ENCODE measurements around the gene KDM4C.

The KDM4C gene

GRCh38 chr9:6999794-7000193 lies 242.0 kb downstream of the KDM4C start:
- Histone ChIP-seq H3K27ac (no peak overlapping the region), H3K9me3 (no peaks in the 10 kb centered on the region), H3K4me1 (ENCODE audit: control insufficient read depth in 1 of 2, insufficient read depth in 1 of 2, low read depth in 1 of 2, low read length in 1 of 2) (no peaks in the 10 kb centered on the region), H3K4me3 (ENCODE audit: low read depth in 1 of 2, low read length in 1 of 2) (no peak overlapping the region), H3K36me3 (peaks cover 23% of the 10 kb centered on the region), H3K27me3 (no peaks in the 10 kb centered on the region)
- TF ChIP-seq, protein P1, sequence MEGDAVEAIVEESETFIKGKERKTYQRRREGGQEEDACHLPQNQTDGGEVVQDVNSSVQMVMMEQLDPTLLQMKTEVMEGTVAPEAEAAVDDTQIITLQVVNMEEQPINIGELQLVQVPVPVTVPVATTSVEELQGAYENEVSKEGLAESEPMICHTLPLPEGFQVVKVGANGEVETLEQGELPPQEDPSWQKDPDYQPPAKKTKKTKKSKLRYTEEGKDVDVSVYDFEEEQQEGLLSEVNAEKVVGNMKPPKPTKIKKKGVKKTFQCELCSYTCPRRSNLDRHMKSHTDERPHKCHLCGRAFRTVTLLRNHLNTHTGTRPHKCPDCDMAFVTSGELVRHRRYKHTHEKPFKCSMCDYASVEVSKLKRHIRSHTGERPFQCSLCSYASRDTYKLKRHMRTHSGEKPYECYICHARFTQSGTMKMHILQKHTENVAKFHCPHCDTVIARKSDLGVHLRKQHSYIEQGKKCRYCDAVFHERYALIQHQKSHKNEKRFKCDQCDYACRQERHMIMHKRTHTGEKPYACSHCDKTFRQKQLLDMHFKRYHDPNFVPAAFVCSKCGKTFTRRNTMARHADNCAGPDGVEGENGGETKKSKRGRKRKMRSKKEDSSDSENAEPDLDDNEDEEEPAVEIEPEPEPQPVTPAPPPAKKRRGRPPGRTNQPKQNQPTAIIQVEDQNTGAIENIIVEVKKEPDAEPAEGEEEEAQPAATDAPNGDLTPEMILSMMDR (IDR thresholded peaks at IDR 0.05): no peak

- Histone ChIP-seq H3K4me3 (ENCODE audit: low read depth in 1 of 2, low read length in 1 of 2) (no peak overlapping the region), H3K27me3 (no peaks in the 10 kb centered on the region)
These were observed 243.8 kb downstream of the KDM4C start for GRCh38 chr9:7001571-7001970.

DNA sequence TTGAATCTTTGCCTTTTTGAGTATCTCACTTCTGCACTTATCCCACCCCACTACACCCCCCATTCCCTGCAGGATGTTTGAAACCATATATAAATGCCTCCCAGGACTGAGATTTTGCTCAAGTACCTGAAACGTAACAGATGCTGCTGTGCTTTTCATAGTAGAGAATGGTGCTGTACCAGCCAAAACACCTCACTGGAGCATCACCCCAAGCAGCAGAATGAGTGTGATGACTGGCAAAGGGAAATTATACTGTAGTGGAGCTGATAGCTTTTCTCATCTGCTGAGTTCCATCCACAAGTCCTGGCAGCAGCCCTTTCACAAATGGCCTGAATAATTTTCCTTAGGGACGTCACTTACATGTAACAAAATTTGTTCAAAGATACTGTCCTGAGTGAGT lies 246.1 kb downstream of the KDM4C start:
- Histone ChIP-seq H3K4me1 (ENCODE audit: control insufficient read depth in 1 of 2, insufficient read depth in 1 of 2, low read depth in 1 of 2, low read length in 1 of 2) (no peaks in the 10 kb centered on the region), H3K36me3 (peaks cover 23% of the 10 kb centered on the region), H3K4me3 (ENCODE audit: low read depth in 1 of 2, low read length in 1 of 2) (no peak overlapping the region), H3K27ac (no peak overlapping the region), H3K9me3 (no peaks in the 10 kb centered on the region), H3K27me3 (no peaks in the 10 kb centered on the region)
- TF ChIP-seq, protein P1 (IDR thresholded peaks at IDR 0.05): no peak

More at GRCh38 chr9:7001571-7001970, 243.8 kb downstream of the KDM4C start:
- Histone ChIP-seq H3K4me1 (ENCODE audit: control insufficient read depth in 1 of 2, insufficient read depth in 1 of 2, low read depth in 1 of 2, low read length in 1 of 2) (no peaks in the 10 kb centered on the region), H3K36me3 (peaks cover 16% of the 10 kb centered on the region), H3K9me3 (no peaks in the 10 kb centered on the region), H3K27ac (no peak overlapping the region)
- TF ChIP-seq, protein P1 (IDR thresholded peaks at IDR 0.05): no peak

- TF ChIP-seq, protein P1 (IDR thresholded peaks at IDR 0.05): no peak
- no peak overlapping the region for H3K4me3 ChIP-seq (ENCODE audit: low read depth in 1 of 2, low read length in 1 of 2)
- H3K9me3 ChIP-seq: no peaks in the 10 kb centered on the region
- peaks cover 19% of the 10 kb centered on the region for H3K36me3 ChIP-seq
- H3K4me1 ChIP-seq (ENCODE audit: control insufficient read depth in 1 of 2, insufficient read depth in 1 of 2, low read depth in 1 of 2, low read length in 1 of 2): peaks cover 5 to 9% of the 10 kb centered on the region in 2 experiments
- no peaks in the 10 kb centered on the region for H3K27me3 ChIP-seq
- H3K27ac ChIP-seq: no peak overlapping the region
These were observed 248.6 kb downstream of the KDM4C start for GRCh38 chr9:7006417-7006816.

GRCh38 chr9:7008411-7008810 lies 250.6 kb downstream of the KDM4C start:
- Histone ChIP-seq H3K9me3 (no peaks in the 10 kb centered on the region), H3K36me3 (peaks cover 28% of the 10 kb centered on the region), H3K27ac (no peak overlapping the region), H3K4me3 (ENCODE audit: low read depth in 1 of 2, low read length in 1 of 2) (no peak overlapping the region), H3K27me3 (no peaks in the 10 kb centered on the region), H3K4me1 (ENCODE audit: control insufficient read depth in 1 of 2, insufficient read depth in 1 of 2, low read depth in 1 of 2, low read length in 1 of 2) (peaks cover 9 to 15% of the 10 kb centered on the region in 2 experiments)
- TF ChIP-seq, protein P1 (IDR thresholded peaks at IDR 0.05): no peak

- TF ChIP-seq, protein P1 (IDR thresholded peaks at IDR 0.05): no peak
- no peaks in the 10 kb centered on the region for H3K27me3 ChIP-seq
- H3K36me3 ChIP-seq: peaks cover 31% of the 10 kb centered on the region
- no peak overlapping the region for H3K4me3 ChIP-seq (ENCODE audit: low read depth in 1 of 2, low read length in 1 of 2)
- peaks cover 9 to 15% of the 10 kb centered on the region in 2 experiments for H3K4me1 ChIP-seq (ENCODE audit: control insufficient read depth in 1 of 2, insufficient read depth in 1 of 2, low read depth in 1 of 2, low read length in 1 of 2)
- no peak overlapping the region for H3K27ac ChIP-seq
- no peaks in the 10 kb centered on the region for H3K9me3 ChIP-seq
These were observed 251.3 kb downstream of the KDM4C start for GRCh38 chr9:7009065-7009464.
